NT2/D1 (cell line): Measurements from ENCODE around the gene HELZ2.

Experiments used
- SUZ12 ChIP-seq: IDR thresholded peaks from 2 replicates; pipeline ENCODE4 v1.6.1; 2011; ENCODE audit not compliant: insufficient read length, insufficient read depth; ENCODE audit errors: extremely low read depth
- YY1 ChIP-seq: IDR thresholded peaks from 2 replicates; pipeline ENCODE4 v1.6.1; 2011; ENCODE audit not compliant: insufficient read length, insufficient read depth
- ZNF274 ChIP-seq: IDR thresholded peaks from 2 replicates; pipeline ENCODE4 v1.6.1; 2011; ENCODE audit warnings: mild to moderate bottlenecking, low read depth, low read length

- TF ChIP-seq YY1, result no peak
- no peak for TF ChIP-seq ZNF274
- no peak for TF ChIP-seq SUZ12
These were observed 30.3 kb downstream of the HELZ2 start for GRCh38 chr20:63543733-63544132.
